Erythroblast (primary cell): ENCODE data around the gene CPD.
A peak's percentile ranks its signal among the peaks of the same experiment; 100 is the strongest.

ENCODE experiments used
- DNase-seq, 2 experiments: peaks; one replicate each; lab custom pipeline; 2025; lab: John Stamatoyannopoulos, UW
- GATA1 ChIP-seq: IDR thresholded peaks from 2 replicates; pipeline ENCODE4 v1.6.1; 2011; ENCODE audit warnings: low read depth, mild to moderate bottlenecking, control low read depth, low read length, moderate library complexity
- POLR2A ChIP-seq: IDR thresholded peaks from 2 replicates; pipeline ENCODE4 v1.6.1; 2011; ENCODE audit warnings: mild to moderate bottlenecking, low read length

CPD gene

DNA sequence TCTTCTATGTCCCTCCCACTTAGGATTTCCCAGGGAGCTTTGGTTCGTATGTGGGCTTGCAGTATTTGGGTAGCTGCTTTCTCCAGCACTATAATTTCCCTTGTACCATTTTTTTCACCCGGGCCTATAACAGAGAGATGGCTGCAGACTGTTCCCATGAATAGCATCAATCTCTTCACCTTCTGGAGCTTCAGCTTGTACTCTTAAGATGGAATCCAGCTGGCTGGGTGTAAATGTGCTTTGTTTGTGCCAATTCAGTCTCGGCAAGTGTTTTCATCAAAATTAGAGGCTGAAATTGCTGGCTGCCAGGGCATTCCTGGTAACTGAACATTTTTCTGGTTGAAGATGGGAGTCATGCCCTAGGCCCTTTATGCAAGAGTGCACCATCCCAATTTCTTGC lies 12.2 kb upstream of the CPD start:
- TF ChIP-seq POLR2A (no peak), GATA1 (no peak)
- no peak for DNase-seq

DNA sequence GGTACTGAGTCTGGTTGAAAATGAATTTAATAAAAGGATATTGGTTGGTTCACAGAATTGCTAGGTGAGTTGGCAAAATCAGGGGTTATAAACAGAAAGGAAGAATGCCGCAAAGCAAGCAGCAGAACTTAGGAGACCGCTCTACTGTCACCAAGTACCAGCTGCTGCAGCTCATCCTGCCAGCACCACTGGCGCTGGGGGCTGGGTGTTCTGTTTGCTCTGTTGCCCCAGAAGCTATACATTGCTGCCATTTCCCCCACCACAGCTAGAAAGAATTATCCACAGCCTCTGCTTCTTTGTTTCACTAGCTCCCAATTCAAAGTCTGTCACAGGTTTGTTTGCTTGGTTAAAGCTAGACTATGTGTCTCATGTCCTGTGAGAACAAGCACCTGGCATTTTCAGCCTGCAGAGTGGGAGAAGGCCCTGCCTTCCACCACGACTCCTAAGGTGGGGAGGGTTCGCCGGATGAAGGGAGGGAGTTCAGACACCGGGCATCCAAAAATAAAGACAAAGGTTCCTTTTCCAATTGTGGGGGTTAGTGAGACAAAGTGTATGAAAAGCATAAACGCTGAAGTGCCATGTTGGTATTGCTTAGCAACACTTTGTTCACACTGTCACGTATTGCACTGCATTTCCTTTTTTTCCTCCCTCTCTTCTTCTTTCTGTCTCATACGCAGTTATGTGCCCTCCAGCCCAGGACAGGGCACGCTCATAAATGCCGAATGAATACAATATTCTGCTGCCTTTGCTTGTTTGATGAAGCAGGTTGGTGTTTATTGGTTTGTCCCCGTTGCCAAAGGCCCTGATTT lies 9.6 kb upstream of the CPD start:
- TF ChIP-seq POLR2A = no peak
- no peak for TF ChIP-seq GATA1
- no peak for DNase-seq

DNA sequence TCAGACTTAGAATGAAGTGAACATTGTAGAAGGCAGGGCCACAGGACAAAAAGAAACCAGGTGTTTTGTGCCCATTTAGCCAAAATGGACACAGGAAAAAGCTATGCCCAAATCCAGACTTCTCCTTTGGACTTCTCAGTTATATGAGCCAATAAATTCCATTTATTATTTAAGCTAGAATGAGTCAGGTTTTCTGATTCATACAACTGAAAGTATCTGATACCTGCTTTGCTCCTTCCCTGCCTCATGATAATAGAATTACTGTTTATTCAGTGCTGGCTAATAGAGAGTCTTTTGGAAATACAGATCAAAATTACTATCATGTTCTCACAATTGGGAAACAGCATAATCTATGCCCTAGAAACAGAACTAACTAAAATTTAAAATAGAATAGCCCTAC lies 8.7 kb upstream of the CPD start:
- TF ChIP-seq POLR2A (no peak), GATA1 (no peak)

DNA sequence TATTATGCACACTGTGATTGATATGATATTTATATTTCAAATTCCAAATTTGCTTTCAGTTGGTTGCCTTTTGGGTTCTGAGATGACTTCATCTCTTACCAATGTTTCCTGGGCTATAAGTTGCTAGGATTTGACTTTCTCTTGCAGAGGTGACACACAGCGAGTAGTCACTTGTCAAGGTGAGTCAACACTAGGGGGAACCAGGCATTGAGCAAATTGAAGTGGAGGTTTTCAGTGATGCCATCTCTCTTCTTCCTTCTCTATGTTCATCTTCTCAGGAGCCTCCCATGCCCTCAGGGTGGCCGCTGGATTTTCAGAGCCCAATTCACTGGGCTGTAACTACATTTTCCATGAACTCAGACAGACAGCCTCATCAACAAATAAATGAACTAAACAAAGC lies 6.0 kb upstream of the CPD start:
- DNase-seq = peak in 1 of 2 experiments; percentile 21
- TF ChIP-seq GATA1 (no peak), POLR2A (no peak)

More for the DNA sequence above, 8.7 kb upstream of the CPD start:
- DNase-seq = no peak

DNA sequence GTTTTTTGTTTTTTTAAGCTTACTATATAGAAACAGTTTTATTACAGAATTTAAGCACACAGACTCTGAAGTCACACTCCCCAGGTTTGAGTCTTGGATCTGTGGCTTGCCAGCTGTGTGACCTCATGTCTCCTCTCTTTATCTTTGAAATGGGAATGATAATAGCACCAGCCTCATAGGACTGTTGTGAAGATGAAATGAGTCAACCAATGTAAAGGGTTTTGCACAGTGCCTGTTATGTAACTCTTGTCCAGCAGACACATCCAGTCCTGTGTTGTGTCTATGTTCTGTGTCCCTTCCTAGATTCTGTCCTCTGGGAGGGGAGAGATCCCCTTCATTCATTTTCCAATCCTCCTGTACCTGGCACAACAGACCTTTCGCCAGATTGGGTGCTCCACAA lies 3.1 kb upstream of the CPD start:
- peak; percentile 17 to 34 for DNase-seq
- no peak for TF ChIP-seq GATA1
- no peak for TF ChIP-seq POLR2A

DNA sequence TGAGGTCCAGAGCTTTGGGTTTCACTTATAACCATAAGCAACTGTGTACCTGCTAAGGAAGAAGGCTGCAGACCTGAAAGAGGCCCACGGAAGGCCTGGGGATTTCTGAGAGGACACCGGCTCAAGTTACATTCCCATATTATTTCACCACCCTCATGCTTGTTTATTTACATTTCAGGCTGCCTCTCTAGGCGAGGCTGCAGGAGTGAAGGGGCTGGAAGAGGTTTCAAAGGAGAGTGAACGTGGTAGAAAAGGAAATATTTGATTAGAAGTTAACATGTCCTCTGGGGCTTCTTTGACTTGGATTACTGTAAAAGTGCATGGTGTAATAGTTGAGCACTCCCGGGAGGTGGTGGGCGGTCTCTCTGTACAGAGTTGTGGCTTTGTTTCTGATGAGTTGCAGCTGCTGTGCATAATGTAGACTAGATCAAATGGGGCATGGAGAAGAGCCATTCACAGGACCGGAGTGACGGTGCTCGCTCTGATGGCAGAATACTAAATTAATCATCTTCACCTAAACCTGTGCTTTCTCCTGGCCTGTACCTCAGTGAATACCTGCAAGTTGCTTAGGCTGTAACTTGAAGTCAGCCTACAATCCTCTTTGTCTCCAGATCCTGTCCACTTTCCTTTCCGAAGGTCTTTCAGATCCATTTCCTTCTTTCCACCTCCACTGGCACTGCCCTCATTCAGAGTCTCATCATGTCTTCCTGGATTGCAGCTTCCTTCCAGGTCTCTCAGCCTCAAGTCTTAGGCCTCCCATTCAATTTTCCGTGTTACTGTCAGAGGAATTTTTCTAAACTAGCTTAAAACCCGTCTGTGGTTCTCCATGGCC lies 1.9 kb upstream of the CPD start:
- no peak for TF ChIP-seq GATA1
- no peak for TF ChIP-seq POLR2A
- no peak for DNase-seq

DNA sequence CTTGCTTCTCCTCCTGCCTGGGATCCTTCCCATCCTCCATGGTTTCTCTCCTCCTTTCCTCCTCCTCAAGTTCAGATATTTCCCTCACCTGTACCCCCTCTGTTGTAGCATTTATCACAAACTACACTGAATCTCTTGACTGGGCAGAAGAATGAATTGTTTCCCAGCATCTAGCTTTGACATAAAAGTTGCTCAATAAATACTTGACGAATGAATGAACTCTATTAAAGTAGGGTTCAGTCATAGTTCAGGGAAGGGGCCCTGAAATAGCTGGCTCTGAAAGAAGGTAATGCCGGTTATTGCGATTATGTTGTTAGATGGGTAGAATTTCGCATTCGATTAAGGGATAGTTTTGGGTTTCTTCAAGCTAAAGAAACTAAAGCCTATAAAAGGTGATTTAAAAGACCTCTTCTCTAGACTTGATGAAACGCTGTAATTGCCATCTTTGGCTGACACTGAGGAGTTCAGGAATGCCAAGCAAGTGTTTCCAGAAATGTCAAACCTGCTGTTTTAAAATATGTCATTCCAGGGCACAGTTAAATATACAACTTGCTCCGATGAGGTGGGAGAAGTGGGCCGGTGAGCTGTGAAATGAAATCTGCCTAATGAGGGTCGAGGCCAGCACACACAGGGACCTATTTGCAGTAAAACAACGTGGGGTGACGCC lies 1.0 kb upstream of the CPD start:
- no peak for TF ChIP-seq GATA1
- TF ChIP-seq POLR2A = no peak
- no peak for DNase-seq

DNA sequence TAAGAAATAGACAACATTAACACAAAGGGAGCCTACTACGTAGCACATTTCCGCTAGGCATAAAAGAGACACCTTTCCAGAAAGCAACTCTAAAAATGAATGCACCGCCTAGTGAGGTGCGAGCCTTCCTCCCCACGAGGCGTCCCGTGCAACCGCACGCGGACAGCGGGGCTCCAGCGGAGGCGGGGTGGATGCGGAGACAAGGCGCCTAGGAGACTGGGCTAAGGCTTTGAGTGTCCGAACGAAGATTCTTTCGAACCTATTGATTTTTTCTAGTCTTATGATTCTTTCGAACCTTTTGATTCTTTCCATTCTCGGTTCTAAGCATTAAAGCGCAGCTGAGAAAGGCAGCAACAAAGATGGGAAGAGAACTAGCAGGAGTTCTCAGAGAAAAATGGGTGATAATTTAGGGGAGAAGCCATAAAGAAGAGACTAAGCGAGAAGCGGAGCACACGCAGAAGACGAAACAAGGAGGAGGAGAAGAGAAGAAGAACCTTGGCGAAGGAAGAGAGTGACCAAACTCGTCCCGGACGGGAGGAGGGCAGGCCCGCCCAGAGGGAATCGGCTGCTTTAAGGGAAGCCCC lies 394 bp upstream of the CPD start:
- no peak for TF ChIP-seq GATA1
- no peak for TF ChIP-seq POLR2A
- DNase-seq = peak; percentile 56 to 71

DNA sequence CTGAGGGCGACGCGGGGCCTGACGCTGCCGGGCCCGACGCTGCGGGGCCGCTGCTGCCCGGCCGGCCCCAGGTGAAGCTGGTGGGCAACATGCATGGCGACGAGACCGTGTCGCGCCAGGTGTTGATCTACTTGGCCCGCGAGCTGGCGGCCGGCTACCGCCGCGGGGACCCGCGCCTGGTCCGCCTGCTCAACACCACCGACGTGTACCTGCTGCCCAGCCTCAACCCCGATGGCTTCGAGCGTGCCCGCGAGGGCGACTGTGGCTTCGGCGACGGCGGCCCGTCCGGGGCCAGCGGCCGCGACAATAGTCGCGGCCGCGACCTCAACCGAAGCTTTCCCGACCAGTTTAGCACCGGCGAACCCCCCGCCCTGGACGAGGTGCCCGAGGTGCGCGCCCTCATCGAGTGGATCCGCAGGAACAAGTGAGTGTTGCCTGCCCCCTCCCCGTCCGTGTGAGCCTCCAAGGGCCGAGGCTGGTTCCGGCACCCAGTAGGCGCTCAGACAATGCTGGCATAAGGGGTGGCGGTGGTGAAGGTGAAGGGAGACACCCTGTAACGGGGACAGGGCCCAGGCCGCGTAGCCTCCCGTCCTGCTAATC lies 676 bp downstream of the CPD start:
- DNase-seq = peak; percentile 57 to 69
- TF ChIP-seq POLR2A = no peak
- TF ChIP-seq GATA1 = no peak

DNA sequence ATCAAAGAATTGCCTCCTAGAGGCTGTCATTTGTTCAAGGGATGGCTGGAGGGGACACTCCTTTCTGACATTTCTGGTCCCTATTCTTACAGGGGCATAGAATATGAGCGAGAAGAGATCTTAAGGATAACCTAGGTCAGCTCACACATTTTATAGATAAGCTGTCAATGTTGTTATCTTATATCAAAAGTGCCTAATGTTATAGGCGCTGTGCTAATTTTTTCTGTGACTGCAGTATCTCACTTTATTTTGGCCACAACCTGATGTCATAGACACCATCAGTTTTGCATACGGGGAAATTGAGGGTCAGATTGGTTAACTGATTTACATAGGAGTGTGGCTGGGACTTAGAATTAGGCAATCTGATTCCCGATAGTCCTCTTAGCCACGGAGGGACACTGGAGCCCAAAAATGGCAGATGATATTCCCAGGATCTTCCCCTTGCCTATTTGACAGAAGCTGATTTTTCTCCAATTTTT lies 1.2 kb downstream of the CPD start:
- no peak for TF ChIP-seq GATA1
- TF ChIP-seq POLR2A = no peak
- peak in 1 of 2 experiments; percentile 51 for DNase-seq

DNA sequence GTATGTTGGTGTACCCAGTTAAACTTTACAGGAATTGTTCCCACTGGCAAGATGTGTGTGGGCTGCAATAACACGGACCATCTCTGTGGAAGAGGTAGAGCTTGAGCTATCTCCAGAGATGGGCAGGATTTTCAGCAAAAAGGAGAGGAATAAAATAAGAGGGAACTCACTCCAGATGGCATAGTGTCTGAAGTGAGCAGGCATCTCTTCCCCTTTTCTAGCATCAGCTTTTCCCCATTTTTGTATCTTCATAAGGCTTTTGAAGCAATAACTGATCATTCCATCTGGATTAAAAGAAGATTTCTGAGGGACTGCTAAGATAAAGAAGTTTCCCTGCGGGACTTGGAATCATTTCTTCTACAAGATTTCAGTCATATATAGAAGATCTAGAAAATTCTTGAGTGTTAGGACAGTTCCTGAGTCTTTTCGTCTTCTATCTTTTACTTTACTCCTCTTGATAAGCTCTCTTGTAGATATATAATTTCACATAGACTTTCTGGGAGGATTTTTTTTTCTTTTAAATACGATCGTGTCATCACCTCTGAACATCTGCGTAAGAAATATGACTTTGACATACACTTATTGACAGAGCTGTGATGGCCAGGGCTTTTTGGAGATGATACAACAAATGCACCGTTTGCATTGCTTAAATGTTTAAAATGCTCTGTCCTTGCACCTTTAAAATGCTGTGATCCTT lies 2.1 kb downstream of the CPD start:
- no peak for TF ChIP-seq POLR2A
- TF ChIP-seq GATA1 = no peak
- DNase-seq = no peak

DNA sequence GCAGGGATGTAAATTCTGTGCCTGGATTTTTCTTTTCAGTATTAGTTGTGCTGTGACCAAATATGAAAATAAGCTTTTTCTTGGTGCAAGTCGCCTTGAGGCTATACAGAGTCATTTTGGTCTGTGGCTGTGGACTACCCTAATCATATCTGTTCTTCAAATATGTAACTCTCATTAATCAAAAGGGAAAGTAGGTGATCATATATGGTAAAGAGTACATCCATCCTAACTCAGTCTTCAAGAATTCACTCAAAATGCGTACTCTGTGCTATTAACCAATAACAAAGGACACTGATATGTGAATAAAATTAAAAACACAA lies 2.6 kb downstream of the CPD start:
- peak in 1 of 2 experiments; percentile 9 for DNase-seq
- TF ChIP-seq GATA1 (no peak), POLR2A (no peak)
